ENCODE results near the gene USP21. TPM values are rescaled to one million over a fixed set of nuclear protein-coding genes. Genes with fewer than 3 reads are reported as not detected.
A peak's percentile ranks its signal among the peaks of the same experiment; 100 is the strongest.

The USP21 gene
- polyA plus RNA-seq, 1 of the 3 experiments (the other 2 are of a cell fraction) = 26.8 TPM

GRCh38 chr1:161117759-161118581 lies 41.3 kb upstream of the USP21 start, which contains the start of the genes NIT1 and PFDN2:
Gene NIT1, plus strand, starts transcription at chr1:161118105. Its CDS starts 72 bp downstream, at chr1:161118177.
Gene PFDN2, minus strand, starts transcription at chr1:161118037. Its CDS starts 11 bp downstream, at chr1:161118026.
- H3K4me1 ChIP-seq (ENCODE audit: control insufficient read depth in 1 of 2, insufficient read depth in 2 of 2, low read depth in 1 of 2, low read length in 1 of 2) = peaks cover 22 to 25% of the 10 kb centered on the region in 2 experiments; a peak in 3 of 4 replicates
- ChIA-PET CTCF (interaction anchor here (0.5 to 1.5 kb wide), 4 partner anchors 13 to 128 kb away, joined by 3 to 9 read pairs (median 4); partner anchors contain the start of gene DEDD), POLR2A (interaction anchor here (0.7 to 2.1 kb wide), 9 partner anchors 9 to 84 kb away, joined by 3 to 12 read pairs (median 3); partner anchors contain the start of genes NDUFS2, PPOX and USF1)
- no peaks in the 10 kb centered on the region for H3K9me2 ChIP-seq
- H3K4me2 ChIP-seq = peak within 1 kb of the TSS; percentile 92
- WGBS (ENCODE audit: low lambda C conversion rate) = 2% methylated on average over 22 of the region's 58 CpGs
- H2AFZ ChIP-seq (ENCODE audit: low read depth) = peak within 1 kb of the TSS; percentile 82
- peak; percentile 53; the same call in 1 of the 2 replicates for TF ChIP-seq SIN3A (IDR thresholded peaks at IDR 0.05; ENCODE audit: borderline replicate concordance, low read depth, low read length)
- TF ChIP-seq, protein P1, sequence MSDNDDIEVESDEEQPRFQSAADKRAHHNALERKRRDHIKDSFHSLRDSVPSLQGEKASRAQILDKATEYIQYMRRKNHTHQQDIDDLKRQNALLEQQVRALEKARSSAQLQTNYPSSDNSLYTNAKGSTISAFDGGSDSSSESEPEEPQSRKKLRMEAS (IDR thresholded peaks at IDR 0.05; ENCODE audit: low read depth) = peak; percentile 55; the same call in 1 of the 2 replicates
- TF ChIP-seq TEAD4 (IDR thresholded peaks at IDR 0.05; ENCODE audit: borderline replicate concordance, insufficient read depth) = no peak
- TF ChIP-seq REST (IDR thresholded peaks at IDR 0.05; ENCODE audit: low read depth, low read length) = peak; percentile 53
- TF ChIP-seq RAD21 (IDR thresholded peaks at IDR 0.05; ENCODE audit: low read length) = no peak
- peak; percentile 41 for TF ChIP-seq CHD2 (IDR thresholded peaks at IDR 0.05; ENCODE audit: low read length, partially characterized antibody)
- TF ChIP-seq ZBTB33 (IDR thresholded peaks at IDR 0.05; ENCODE audit: borderline replicate concordance, low read depth) = no peak
- 0 out of 2 replicates have a peak, but pooled peaks have one; percentile 7 for TF ChIP-seq ELF1 (IDR thresholded peaks at IDR 0.05)
- TF ChIP-seq TAF1 (IDR thresholded peaks at IDR 0.05; ENCODE audit: borderline replicate concordance, low read depth, low read length) = peak; percentile 98
- peak; percentile 94 for TF ChIP-seq YY1 (IDR thresholded peaks at IDR 0.05; ENCODE audit: low read depth)
- TF ChIP-seq TCF12 (IDR thresholded peaks at IDR 0.05) = no peak
- peak; percentile 89 for TF ChIP-seq GABPA (IDR thresholded peaks at IDR 0.05; ENCODE audit: low read depth)
- peak; percentile 85 for TF ChIP-seq POLR2AphosphoS5 (IDR thresholded peaks at IDR 0.05; ENCODE audit: low read depth, low read length)
- peak; percentile 81 for TF ChIP-seq MXI1 (IDR thresholded peaks at IDR 0.05; ENCODE audit: low read depth, low read length)
- TF ChIP-seq GATA2 (CRISPR knock-in tag; IDR thresholded peaks at IDR 0.05) = no peak; the same call in 1 of the 2 replicates
- TF ChIP-seq NRF1 (IDR thresholded peaks at IDR 0.05; ENCODE audit: low read depth, low read length) = peak; percentile 31
- H4K20me1 ChIP-seq (ENCODE audit: insufficient read depth) = peaks cover 26% of the 10 kb centered on the region
- H3F3A ChIP-seq (replicated peaks; ENCODE audit: insufficient read depth) = peaks cover 15% of the 10 kb centered on the region
- peak within 1 kb of the TSS; percentile 79 to 92 for H3K4me3 ChIP-seq (ENCODE audit: low read depth in 2 of 2, low read length in 1 of 2)
- peaks cover 33 to 38% of the 10 kb centered on the region in 2 experiments for H3K36me3 ChIP-seq (replicated peaks in 1 of 2; ENCODE audit: control insufficient read depth in 1 of 2, insufficient read depth in 2 of 2, low read length in 1 of 2)
- DNase-seq = peak; percentile 94
- no peaks in the 10 kb centered on the region for H3K27me3 ChIP-seq (ENCODE audit: insufficient read depth)
- peak within 1 kb of the TSS; percentile 93 for H3K9ac ChIP-seq
- peaks cover 72% of the 10 kb centered on the region for H3K79me2 ChIP-seq (ENCODE audit: insufficient read depth)
- peak within 1 kb of the TSS; percentile 90 to 93 for H3K27ac ChIP-seq (ENCODE audit: low read depth in 2 of 2, low read length in 1 of 2)
- no peaks in the 10 kb centered on the region for H3K9me3 ChIP-seq

All from SK-N-SH (cell line).